ENCODE results near the gene TNFAIP8L2.

The TNFAIP8L2 gene

GRCh38 chr1:151184211-151184610, 27.8 kb downstream of the TNFAIP8L2 start:
- no peak for TF ChIP-seq NFIC (IDR thresholded peaks at IDR 0.05)
- no peak for TF ChIP-seq REST (IDR thresholded peaks at IDR 0.05; ENCODE audit: low read depth)
- no peak for TF ChIP-seq EP300 (IDR thresholded peaks at IDR 0.05; ENCODE audit: borderline replicate concordance)
- TF ChIP-seq ZBTB7A (IDR thresholded peaks at IDR 0.05; ENCODE audit: low read depth) = no peak
- no peak for TF ChIP-seq USF1 (IDR thresholded peaks at IDR 0.05)
- TF ChIP-seq YY1 (IDR thresholded peaks at IDR 0.05; ENCODE audit: low read depth) = no peak
- no peak for TF ChIP-seq EGR1 (IDR thresholded peaks at IDR 0.05)
- TF ChIP-seq, protein P1, sequence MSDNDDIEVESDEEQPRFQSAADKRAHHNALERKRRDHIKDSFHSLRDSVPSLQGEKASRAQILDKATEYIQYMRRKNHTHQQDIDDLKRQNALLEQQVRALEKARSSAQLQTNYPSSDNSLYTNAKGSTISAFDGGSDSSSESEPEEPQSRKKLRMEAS (IDR thresholded peaks at IDR 0.05) = no peak
- TF ChIP-seq CREB1 (IDR thresholded peaks at IDR 0.05; ENCODE audit: low read depth) = no peak
- TF ChIP-seq CEBPB (IDR thresholded peaks at IDR 0.05) = no peak

DNA sequence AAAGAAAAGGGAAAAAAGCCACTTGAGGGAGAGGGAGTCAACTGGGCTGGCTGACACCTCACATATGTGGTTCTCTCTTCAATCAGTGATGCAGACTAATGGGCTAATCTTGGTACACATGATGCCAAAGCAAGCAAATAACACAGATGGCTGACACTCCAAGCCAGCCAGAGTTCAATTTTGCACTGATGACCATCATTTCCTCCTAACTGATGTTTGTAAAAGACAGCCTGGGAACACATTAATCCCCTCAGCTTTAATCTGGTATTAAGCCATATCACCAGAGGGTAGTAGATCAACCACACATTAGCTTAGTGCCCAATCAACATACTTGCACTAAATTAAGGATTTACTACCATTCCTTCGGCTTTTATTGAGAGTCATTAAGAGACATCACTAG, 30.8 kb downstream of the TNFAIP8L2 start:
- TF ChIP-seq, protein P1 (IDR thresholded peaks at IDR 0.05) = no peak
- TF ChIP-seq NFIC (IDR thresholded peaks at IDR 0.05) = no peak

- TF ChIP-seq TEAD4 (IDR thresholded peaks at IDR 0.05) (peak; percentile 35; the same call in 1 of the 2 replicates), CREB1 (IDR thresholded peaks at IDR 0.05; ENCODE audit: low read depth) (no peak), RAD21 (IDR thresholded peaks at IDR 0.05; ENCODE audit: low read depth) (no peak; the same call in 1 of the 2 replicates), REST (IDR thresholded peaks at IDR 0.05; ENCODE audit: low read depth) (no peak), CEBPB (IDR thresholded peaks at IDR 0.05) (no peak), EGR1 (IDR thresholded peaks at IDR 0.05) (no peak), TAF1 (IDR thresholded peaks at IDR 0.05; ENCODE audit: low read depth) (peak; percentile 91; the same call in 1 of the 2 replicates), EP300 (IDR thresholded peaks at IDR 0.05; ENCODE audit: borderline replicate concordance) (peak; percentile 34; the same call in 1 of the 2 replicates), TCF12 (IDR thresholded peaks at IDR 0.05; ENCODE audit: low read depth) (peak; percentile 77), FOXM1 (IDR thresholded peaks at IDR 0.05; ENCODE audit: borderline replicate concordance, low read depth) (no peak), NFIC (IDR thresholded peaks at IDR 0.05) (peak; percentile 52), USF1 (IDR thresholded peaks at IDR 0.05) (0 out of 2 replicates have a peak, but pooled peaks have one; percentile 31), YY1 (IDR thresholded peaks at IDR 0.05; ENCODE audit: low read depth) (peak; percentile 86), ZBTB7A (IDR thresholded peaks at IDR 0.05; ENCODE audit: low read depth) (peak; percentile 84)
- TF ChIP-seq, protein P1 (IDR thresholded peaks at IDR 0.05) = peak; percentile 70
Observed at GRCh38 chr1:151189637-151190445, 33.4 kb downstream of the TNFAIP8L2 start, which contains the start of gene VPS72. TSS of gene VPS72 (minus strand) at chr1:151190197. CDS start at chr1:151190121, 76 bp downstream.

- TF ChIP-seq YY1 (IDR thresholded peaks at IDR 0.05; ENCODE audit: low read depth) = no peak
- no peak for TF ChIP-seq CEBPB (IDR thresholded peaks at IDR 0.05)
- no peak for TF ChIP-seq EP300 (IDR thresholded peaks at IDR 0.05; ENCODE audit: borderline replicate concordance)
- TF ChIP-seq FOXM1 (IDR thresholded peaks at IDR 0.05; ENCODE audit: borderline replicate concordance, low read depth) = no peak
- TF ChIP-seq TAF1 (IDR thresholded peaks at IDR 0.05; ENCODE audit: low read depth) = no peak
- TF ChIP-seq TEAD4 (IDR thresholded peaks at IDR 0.05) = no peak
- TF ChIP-seq NFIC (IDR thresholded peaks at IDR 0.05) = no peak
- TF ChIP-seq, protein P1 (IDR thresholded peaks at IDR 0.05) = no peak
- no peak for TF ChIP-seq TCF12 (IDR thresholded peaks at IDR 0.05; ENCODE audit: low read depth)
- no peak for TF ChIP-seq ZBTB7A (IDR thresholded peaks at IDR 0.05; ENCODE audit: low read depth)
Observed at GRCh38 chr1:151192047-151192446, 35.6 kb downstream of the TNFAIP8L2 start.

- no peak for TF ChIP-seq FOXM1 (IDR thresholded peaks at IDR 0.05; ENCODE audit: borderline replicate concordance, low read depth)
- TF ChIP-seq TCF12 (IDR thresholded peaks at IDR 0.05; ENCODE audit: low read depth) = no peak
- no peak for TF ChIP-seq EGR1 (IDR thresholded peaks at IDR 0.05)
- no peak for TF ChIP-seq YY1 (IDR thresholded peaks at IDR 0.05; ENCODE audit: low read depth)
- TF ChIP-seq NFIC (IDR thresholded peaks at IDR 0.05) = no peak
- TF ChIP-seq CEBPB (IDR thresholded peaks at IDR 0.05) = no peak
- TF ChIP-seq TEAD4 (IDR thresholded peaks at IDR 0.05) = no peak
Observed at GRCh38 chr1:151193304-151193703, 36.9 kb downstream of the TNFAIP8L2 start.
